Measurements from ENCODE around the gene MYOZ2.

DNA sequence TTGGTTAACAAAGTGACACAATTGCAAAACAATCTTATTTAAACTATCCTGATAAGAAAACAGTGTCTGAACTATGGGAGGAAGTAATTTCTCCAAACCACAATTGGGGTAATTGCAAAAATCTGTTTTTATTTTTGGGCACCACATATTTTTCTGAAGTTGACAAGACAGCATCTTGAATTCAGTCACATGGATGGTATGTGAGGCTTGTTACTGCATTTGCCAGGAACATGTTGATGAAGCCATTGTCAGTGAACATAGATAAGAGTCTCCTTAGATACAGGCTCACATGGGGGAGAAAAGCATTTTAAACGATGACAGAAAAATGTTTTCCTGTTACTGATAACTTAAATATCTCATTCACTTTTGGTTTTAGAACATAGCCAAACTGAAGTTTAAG lies 71.4 kb downstream of the MYOZ2 start:
- TF ChIP-seq, protein P1, sequence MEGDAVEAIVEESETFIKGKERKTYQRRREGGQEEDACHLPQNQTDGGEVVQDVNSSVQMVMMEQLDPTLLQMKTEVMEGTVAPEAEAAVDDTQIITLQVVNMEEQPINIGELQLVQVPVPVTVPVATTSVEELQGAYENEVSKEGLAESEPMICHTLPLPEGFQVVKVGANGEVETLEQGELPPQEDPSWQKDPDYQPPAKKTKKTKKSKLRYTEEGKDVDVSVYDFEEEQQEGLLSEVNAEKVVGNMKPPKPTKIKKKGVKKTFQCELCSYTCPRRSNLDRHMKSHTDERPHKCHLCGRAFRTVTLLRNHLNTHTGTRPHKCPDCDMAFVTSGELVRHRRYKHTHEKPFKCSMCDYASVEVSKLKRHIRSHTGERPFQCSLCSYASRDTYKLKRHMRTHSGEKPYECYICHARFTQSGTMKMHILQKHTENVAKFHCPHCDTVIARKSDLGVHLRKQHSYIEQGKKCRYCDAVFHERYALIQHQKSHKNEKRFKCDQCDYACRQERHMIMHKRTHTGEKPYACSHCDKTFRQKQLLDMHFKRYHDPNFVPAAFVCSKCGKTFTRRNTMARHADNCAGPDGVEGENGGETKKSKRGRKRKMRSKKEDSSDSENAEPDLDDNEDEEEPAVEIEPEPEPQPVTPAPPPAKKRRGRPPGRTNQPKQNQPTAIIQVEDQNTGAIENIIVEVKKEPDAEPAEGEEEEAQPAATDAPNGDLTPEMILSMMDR (IDR thresholded peaks at IDR 0.05; ENCODE audit: low read depth, low read length): no peak
- TF ChIP-seq POLR2A (IDR thresholded peaks at IDR 0.05; ENCODE audit: extremely low read depth, insufficient read length) (no peak), MYC (IDR thresholded peaks at IDR 0.05; ENCODE audit: low read depth, low read length) (no peak)
